Upper lobe of right lung (tissue), 1 donor: ENCODE results near the gene TCP11L2. TPM values are rescaled to one million over a fixed set of nuclear protein-coding genes. Genes with fewer than 3 reads are reported as not detected.

Experiments
- ATAC-seq: fragments of 200-7000 bp; cut with Tn5 transposase; one replicate; pipeline ENCODE4 v1.9.1; 2020; ENCODE audit warnings: mild to moderate bottlenecking, moderate library complexity
- DNase-seq: peaks from one replicate; pipeline ENCODE4 v3.0.0-alpha.2; 2020
- H3K27ac ChIP-seq: fragments of 200-600 bp; one replicate; pipeline ENCODE4 v1.8.0; 2022
- H3K27me3 ChIP-seq: fragments of 200-600 bp; one replicate; pipeline ENCODE4 v1.8.0; 2022; ENCODE audit warnings: mild to moderate bottlenecking
- H3K36me3 ChIP-seq: fragments of 200-600 bp; one replicate; pipeline ENCODE4 v1.8.0; 2022
- H3K4me1 ChIP-seq: fragments of 200-600 bp; one replicate; pipeline ENCODE4 v1.8.0; 2022
- H3K4me3 ChIP-seq: fragments of 200-600 bp; one replicate; pipeline ENCODE4 v1.8.0; 2022; ENCODE audit warnings: mild to moderate bottlenecking
- H3K9me3 ChIP-seq: fragments of 200-600 bp; one replicate; pipeline ENCODE4 v1.8.0; 2022
- CTCF ChIP-seq: fragments of 200-600 bp; IDR thresholded peaks from one replicate; pipeline ENCODE4 v1.8.0; 2022; ENCODE audit warnings: antibody characterized with exemption
- intact Hi-C: fragments of 100-400 bp; cut with DNase I; formaldehyde crosslinking; loops from one replicate; pipeline ENCODE4 v1.11.0; 2022
- total RNA-seq: library from RNA; stranded (reverse); fragmentation: NEBNext Ultra II Directional; extraction: Animal tissue kit (Norgen Biotek cat#: 25700); gene quantifications from one replicate; pipeline ENCODE4 v1.2.1, GENCODE V29; 2021
- donor health status: DM: no; HTN: yes; CAD: no; lungs with severe emphysema.

The TCP11L2 gene
- total RNA-seq, 1 donor from 2014 or later = 37.7 TPM

DNA sequence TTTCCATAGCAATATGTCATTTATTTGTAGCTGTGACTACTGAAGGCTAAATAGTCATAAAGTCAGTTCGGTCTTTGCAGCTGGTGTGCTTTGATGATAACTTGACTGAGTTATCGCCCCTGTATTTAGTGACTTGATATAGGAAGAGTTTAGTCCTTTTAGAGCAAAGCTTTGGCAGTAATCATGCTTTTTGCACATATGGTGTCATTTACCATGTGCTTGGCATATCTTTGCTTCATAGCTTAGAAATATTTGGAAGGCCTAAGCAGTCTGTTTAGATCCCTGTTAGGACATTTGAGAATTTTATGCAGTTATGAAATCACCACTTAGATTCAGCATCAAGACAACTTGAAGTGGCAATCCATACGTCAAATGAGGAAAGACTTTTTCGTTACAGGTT lies 86.6 kb downstream of the TCP11L2 start:
- Histone ChIP-seq H3K36me3 (peaks cover 24% of the 10 kb centered on the region), H3K27me3 (no peaks in the 10 kb centered on the region), H3K9me3 (no peaks in the 10 kb centered on the region), H3K4me1 (no peaks in the 10 kb centered on the region), H3K4me3 (no peak overlapping the region), H3K27ac (no peak overlapping the region)
- intact Hi-C loops = loop anchor here (5.0 kb wide), 2 partner anchors 533 to 718 kb away; no protein-coding TSS in a partner anchor
- ATAC-seq (no peak), DNase-seq (no peak)
- no peak for TF ChIP-seq CTCF

GRCh38 chr12:106392759-106393158 lies 90.2 kb downstream of the TCP11L2 start:
- no peak overlapping the region for H3K4me3 ChIP-seq
- no peak for DNase-seq
- no peak for ATAC-seq
- H3K27ac ChIP-seq = no peak overlapping the region
- no peaks in the 10 kb centered on the region for H3K4me1 ChIP-seq
- intact Hi-C loops = no loop called here
- peaks cover 28% of the 10 kb centered on the region for H3K36me3 ChIP-seq
- H3K27me3 ChIP-seq = no peaks in the 10 kb centered on the region
- no peak for TF ChIP-seq CTCF
- H3K9me3 ChIP-seq = no peaks in the 10 kb centered on the region

Other genes with a start within 250 kb of the TCP11L2 start
- 40.8 TPM for gene NUAK1, start 163.8 kb upstream of the TCP11L2 start, total RNA-seq
- 40.3 TPM for gene CKAP4, start 54.7 kb upstream of the TCP11L2 start, total RNA-seq
- 11.3 TPM for gene POLR3B, start 55.0 kb downstream of the TCP11L2 start, total RNA-seq